Activated effector memory CD4-positive, alpha-beta T cell treated with Interleukin-2 at 50 U/mL for 16 hours (primary cell): ENCODE results near the gene CTSH.

Experiments used
- DNase-seq: peaks from one replicate; pipeline ENCODE4 v3.0.0-alpha.2; 2020

Gene CTSH

GRCh38 chr15:78944669-78945407 is at the start of gene CTSH:
Gene CTSH (minus strand): TSS chr15:78945046. CDS start chr15:78944981, 65 bp downstream.
- peak; percentile 70 for DNase-seq

- no peak for DNase-seq
Observed at GRCh38 chr15:78993931-78994530, 49.2 kb upstream of the CTSH start.

DNA sequence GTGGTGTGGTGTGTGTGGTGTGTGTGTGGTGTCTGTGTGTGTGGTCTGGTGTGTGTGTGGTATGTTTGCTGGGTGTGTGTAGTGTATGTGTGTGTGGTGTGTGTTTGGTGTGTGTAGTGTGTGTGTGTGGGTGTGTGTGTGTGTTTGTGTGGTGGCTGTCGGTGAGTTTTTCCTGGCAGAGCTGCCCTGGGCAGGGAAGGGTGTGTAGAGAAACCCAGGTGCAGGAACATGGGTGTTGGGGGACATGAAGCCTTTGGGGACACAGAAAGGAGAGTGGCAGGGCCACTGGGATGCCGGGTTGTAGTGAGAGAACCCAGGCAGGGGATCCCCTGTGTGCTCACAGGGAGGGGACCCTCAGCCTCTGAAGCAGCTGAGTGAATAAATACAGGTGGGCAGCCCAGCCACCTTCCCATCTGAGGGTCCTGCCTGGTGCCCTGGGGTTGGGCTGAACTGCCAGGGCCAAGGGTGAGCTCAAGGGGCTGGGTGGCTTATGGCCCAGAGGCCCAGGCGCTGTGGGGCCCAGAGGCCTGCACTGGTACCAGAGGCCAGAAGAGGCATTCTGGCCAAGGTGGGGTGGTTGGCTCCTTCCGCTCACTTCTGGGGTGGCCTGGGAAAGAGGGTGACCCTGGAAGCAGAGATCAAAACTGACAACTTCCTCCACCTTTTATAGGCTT is 48.5 kb upstream of the CTSH start:
- DNase-seq, result no peak

GRCh38 chr15:78992416-78993256 is 47.8 kb upstream of the CTSH start:
- no peak for DNase-seq

DNA sequence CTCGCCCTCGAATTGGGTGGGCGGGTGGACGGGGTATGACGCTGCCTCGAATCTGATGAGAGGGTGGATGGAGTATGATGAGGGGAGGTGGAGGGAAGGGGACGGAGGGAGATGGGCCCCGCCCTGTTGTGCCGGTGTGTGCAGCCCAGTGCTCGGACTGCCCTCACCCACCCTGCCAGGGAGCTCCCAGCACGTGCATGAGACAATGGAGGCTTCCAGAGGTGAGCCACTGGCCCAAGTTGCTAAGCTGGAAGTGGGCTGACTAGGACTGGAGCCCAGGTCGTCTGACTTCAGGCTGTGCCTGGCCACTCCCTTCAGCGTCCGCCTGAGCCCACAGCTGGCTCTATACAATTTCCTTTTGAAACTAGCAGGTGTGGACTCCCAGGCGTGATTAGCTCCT is 47.0 kb upstream of the CTSH start:
- no peak for DNase-seq

DNA sequence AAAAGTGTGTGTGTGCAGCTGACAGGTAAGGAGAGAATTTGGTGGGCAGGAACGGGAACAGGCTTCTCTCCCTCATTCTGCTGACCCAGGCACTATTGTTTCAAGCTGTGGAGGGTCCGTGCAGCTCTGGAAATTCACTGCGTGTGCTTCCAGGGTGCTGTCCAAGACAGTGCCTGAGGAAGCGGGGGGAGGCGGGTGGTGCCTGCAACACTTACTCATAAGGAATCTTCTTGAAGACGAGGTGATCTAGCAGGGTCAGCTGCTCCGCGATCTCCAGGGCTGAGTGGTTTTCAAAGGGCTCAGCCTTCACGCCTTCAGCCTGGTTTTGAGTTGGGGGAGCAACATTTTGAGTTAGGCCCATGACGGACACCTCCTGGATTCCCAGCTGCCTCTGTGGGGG is 46.6 kb upstream of the CTSH start:
- DNase-seq, result no peak

DNA sequence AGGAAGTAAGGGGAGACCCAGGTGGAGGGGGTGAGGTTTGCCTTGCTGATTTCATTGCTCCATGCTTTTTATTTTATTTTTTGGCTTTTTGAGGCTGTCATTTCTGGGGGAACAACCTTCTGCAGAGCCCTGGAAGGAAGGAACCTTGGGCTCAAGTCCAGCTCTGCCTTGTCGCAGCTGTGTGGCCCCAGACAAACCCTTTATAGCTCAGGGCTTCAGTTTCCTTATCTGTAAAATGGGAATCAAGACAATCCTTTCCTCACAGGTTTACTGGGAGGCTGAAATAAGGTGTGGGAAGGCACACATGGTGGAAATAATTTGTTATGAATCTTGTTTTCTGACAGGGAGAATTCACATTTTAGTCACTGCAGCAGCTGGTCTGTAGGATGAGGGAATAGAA is 45.4 kb upstream of the CTSH start:
- DNase-seq, result no peak

GRCh38 chr15:78989701-78990240 is 44.9 kb upstream of the CTSH start:
- DNase-seq, result no peak

DNA sequence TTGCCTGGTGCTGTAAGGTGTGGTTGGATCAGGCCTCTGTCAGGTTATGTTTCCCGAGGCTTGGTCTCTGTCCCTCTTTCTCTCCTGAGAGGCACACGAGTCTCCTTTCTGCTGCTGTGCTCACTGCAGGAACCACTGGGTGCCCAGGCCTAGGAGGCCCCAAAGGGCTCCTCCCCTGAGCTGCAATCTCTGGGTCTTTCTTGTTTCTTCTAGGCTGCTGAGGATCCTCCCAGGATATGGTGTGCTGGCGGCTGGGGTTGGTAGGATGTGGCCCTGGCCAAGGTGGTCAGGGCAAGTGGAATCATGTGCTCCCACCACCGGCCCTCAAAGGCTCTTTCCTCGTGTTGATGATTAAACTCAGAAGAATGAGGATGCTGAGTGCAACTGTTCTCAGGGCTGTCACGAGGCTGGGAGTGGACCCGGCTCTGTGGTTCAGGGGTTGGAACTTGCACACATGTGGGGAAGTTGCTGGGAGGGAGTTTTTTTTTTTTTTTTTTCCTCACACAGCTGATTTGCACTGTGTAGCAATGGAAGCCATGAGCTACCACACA is 43.6 kb upstream of the CTSH start:
- DNase-seq, result no peak

GRCh38 chr15:78987556-78988360 is 42.9 kb upstream of the CTSH start:
- DNase-seq, result no peak

- DNase-seq, result no peak
Observed at GRCh38 chr15:78985859-78986475, 41.1 kb upstream of the CTSH start.

DNA sequence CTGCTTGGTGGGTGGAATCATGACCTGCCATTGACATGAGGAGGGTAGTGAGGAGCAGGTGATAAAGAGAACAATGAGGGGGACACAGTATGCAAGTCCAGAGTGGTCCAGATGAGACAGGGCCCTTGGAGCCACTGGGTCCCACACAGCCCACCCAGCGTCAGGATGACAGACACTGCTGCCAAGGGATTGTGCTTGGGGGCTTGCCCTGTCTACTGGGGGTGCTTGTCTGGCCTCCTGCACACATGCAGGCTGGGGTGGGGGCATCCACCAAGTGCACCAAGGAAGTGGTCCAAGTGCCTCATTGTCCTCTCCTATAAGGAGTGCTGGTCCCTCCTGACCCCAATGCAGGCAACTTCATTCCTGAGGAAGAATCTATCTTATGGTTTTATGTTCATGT is 39.2 kb upstream of the CTSH start:
- no peak for DNase-seq

GRCh38 chr15:78983146-78983918 is 38.5 kb upstream of the CTSH start:
- DNase-seq, result no peak

DNA sequence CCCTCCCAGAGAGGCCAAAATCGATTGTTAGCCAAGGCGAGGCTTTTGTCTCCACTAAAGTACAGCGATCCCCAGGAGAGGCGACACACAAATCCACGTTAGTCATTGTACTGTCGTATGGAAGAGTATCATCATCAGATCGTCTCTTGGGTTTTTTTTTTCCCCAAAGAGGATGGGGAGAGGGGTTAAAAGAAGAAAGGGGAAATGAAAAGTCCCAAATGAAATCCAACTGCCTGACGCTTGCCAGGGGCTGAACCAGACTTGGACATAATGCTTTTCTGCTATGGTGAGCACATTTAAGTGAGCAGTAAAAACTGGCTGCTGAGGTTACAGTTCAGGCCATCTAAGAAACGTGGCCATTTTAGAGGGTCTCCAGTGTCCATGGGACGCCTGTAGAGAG is 37.9 kb upstream of the CTSH start:
- DNase-seq, result no peak

DNA sequence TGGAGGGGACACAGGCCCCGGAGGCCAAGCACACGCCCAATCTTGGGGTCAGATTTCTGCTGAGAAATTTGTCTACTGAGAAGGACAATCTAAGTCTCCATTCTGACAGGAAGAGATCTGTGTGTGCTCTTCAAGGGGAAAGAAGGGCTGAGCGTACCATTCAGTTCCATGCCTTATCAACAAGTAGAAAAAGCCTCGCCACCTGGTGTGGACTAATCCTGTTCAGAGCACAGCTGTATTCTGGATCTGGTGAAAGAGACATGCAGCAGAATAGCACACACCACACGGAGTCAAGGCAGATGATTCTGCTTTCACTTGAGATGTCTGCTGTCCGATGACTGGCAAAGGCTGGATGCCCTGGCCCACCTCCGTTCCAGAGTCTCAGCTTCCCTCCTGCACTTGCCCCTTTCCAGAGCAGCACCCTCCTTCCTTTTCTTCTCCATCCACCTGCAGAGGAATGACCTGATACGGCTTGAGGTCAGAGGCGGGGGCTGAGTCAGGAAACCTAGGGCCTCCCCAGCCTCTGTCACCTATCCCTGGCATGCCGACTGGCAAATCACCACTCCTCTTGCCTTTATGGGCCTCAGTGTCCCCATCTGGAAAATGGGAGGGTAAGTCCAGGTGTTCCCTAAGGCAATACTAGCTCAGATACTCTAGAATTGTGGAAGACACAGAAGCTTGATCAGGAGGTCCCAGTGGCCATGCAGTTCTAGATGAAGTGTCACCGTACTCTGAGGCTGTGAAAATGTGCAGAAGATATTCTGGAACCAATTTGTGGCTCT is 36.9 kb upstream of the CTSH start:
- no peak for DNase-seq

GRCh38 chr15:78979456-78980320 is 34.8 kb upstream of the CTSH start:
- no peak for DNase-seq

DNA sequence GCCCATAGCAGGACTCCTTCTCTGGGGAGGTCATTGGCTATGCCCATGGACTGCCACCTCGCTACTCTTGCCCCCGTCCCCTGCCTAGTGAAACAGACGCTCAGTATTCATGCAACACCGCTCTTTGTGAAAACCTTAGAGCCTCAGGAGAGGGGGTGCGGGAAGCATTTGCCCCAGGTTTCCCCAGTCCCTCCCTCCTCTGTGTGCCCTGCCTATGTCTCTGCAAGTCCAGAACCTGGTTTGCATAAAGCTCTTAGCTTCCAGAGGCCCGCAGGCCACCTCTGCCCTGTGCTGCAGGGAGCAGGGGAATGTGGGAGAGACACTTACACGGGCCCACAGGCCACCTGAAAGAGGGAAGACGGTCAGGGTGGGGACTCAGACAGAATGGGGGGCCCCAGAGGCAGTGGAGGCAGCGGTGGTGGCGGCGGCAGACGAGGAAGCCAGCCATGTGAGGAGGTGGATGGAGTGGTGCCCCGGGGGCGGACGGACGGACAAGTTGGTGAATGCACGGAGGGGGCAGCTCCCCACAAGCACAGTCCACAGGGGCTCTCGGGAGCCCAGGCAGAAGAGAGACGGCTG is 33.8 kb upstream of the CTSH start:
- DNase-seq, result no peak
